NCI-H2196 (cell line): ENCODE data around the gene MGMT.

Source experiments
- DNase-seq: peaks from one replicate; lab custom pipeline; 2025; ENCODE audit not compliant: unreplicated experiment; lab: John Stamatoyannopoulos, UW

Gene MGMT

DNA sequence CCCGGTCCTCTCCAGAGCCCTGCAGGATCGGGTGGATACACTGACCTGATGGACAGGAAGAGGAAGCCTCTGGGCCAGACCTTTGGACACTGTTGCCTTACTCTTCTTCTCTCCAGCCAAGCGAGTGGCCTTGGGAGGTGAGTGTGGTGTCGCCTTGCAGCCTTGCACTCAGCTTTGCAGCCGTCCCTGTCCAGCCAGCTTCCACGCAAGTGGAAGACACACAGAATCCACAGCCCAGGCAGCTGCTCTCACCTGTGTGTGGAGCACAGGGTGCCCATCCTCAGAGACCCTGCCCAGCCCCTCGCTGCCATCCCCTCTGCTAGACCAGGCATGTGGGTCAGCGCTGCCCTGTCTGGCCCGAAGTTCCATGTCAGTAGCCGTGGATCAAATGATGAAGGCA is 258.0 kb downstream of the MGMT start:
- DNase-seq = no peak

DNA sequence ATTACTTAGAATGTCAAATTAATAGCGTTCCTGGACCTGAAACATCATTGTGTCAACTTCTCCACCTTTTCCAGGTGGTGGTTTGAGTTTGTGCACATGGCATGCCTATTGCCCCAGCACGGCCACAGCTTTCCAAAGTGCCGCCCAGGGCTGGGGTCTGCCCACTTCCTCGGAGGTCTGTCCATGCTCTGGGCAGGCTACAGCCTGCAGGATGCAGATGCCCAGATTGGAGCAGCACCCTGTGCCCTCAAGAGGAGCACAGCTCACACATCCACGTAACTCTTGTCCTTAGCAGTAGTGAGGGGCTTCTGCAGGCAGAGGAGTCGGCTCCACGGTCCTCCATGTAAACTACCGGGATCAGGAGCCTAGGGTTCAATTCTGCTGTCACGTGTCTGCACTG is 258.4 kb downstream of the MGMT start:
- DNase-seq = no peak

DNA sequence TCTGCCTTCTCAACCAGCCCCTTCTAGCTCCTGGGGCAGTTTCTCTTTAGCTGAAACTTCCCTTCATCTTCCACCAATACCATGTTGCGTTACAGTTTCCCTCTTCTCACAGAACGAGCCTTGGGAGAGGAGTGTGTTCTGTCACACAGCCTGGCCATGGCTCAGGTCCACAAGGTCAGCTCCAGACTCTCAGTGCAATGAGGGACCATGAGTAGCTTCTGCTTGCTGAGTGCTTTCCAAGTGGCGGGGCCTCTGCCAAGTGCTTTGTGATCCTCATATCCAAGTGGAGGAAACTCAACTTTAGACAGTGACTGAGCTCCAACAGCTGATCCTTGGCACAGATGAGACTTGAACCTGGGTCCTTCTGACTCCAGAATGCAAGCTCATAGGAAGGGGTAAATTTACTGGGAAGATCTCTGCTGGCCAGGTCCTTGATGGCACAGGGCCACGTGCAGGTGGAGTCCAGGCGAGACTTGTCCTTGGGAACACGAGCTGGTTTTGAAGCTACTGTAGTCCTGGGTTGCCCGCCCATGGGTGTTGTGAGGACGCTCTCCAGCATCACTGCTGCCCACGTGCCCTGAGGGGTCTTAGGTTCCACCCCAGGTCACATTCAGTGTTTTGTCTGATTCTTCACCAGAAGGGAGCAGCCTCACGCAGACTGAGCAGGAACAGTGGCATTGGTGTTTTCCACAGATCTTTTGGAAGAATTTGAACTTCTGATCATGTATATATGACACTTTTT is 259.0 kb downstream of the MGMT start:
- no peak for DNase-seq

DNA sequence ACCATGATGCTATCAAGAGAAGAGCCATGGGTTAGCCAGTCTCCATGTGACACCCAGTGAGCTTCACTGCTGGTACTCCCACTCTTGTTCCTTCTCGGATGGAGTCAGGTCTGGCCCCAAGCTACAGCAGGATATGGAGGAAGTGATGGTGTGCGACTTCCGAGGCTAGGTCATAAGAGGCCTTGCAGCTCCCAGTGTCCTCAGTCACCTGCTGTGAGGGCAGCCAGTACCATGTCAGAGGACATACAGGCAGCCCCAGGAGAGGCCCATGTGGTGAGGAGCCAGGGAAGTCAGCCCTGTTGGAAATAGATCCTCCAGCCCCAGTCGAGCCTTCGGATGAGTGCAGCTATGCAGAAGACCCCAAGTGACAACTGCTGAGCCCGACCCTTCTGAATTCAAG is 260.0 kb downstream of the MGMT start:
- no peak for DNase-seq

DNA sequence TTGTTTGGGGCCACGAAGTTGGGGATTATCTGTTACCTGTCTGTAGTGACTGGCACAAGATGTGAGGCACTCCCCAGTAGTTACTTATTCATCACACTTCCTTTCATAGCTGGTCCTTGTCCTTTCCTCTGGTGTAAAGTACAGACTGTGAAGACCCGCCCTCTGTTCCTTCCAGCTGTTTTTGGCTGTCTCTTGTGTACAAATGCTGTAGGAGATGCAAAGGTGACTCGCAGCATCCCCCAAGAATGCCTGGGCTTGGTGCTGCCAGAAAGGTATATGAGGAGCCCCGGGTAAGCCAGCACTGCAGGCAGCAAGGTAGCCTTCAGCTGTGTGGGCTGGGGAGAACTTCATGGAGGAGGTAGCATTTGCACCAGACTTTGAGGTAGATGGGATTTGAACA is 260.5 kb downstream of the MGMT start:
- DNase-seq = no peak

DNA sequence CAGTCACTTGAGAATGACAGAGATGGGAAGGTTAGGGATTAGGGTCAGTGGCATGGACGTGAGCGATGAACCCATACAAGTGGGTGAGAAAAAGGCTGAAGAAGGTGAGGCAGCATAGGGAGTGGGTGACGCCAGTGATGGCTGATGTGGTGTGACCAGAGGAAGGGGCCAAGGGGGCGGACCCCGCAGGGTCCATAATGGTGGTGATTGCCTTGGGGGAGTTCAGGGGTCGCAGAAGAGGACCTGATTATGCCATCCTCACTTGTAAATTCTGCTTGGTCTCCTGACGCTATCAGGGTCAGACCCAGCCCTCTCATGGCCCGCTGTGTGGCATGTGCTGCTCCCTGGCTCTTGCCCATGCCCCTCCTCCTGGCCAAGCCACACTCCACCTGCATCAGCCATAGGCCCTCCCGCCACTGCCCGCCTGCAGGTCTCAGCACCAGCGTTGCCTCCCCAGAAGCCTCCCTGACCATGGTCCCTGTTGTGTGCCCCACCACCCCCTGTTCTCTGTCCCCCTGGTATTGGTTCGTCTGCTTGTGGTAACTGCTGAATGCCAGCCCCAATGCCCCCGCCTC is 261.3 kb downstream of the MGMT start:
- no peak for DNase-seq

DNA sequence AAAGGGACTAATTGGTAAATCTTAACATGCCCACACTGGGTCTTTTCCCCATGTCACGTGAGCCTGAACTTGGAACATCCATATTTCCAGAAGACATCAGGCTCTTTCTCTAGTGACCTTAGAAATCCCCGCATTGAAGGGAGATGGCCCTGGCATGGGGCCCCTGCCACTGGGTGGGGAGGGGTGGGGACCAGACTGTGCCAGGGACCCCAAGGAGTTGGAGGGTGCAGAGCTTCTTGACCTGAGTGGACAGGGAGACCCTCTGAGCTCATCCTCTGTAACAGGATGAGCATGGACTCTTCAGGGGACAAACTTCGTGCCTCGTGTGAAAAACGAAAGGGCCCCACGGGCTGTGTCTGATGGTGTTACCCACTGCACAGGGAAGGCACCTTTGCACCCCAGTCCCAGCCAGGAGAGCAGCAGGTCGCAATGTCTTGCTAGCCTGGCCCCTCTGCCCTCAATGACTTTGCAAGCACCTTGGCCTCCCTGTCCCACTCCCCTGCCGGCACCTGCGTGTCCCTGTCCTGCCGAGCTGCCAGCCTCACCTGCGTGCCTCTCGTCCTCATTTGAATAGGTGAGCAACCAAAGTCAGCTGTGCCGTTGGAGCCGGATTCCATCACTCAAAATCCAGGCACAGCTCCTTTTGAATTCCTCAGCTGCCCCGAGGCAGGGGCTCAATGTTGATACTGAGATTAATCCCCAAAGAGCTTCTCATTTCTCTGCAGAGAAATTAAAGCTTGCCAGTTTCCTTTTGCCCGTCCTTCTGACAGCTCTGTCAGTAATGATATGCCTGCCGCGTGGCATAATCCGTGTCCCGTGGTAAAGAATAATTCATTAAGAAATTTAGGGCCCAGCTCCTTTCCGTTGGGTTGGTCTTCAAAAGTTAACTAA is 262.1 kb downstream of the MGMT start:
- DNase-seq = no peak

DNA sequence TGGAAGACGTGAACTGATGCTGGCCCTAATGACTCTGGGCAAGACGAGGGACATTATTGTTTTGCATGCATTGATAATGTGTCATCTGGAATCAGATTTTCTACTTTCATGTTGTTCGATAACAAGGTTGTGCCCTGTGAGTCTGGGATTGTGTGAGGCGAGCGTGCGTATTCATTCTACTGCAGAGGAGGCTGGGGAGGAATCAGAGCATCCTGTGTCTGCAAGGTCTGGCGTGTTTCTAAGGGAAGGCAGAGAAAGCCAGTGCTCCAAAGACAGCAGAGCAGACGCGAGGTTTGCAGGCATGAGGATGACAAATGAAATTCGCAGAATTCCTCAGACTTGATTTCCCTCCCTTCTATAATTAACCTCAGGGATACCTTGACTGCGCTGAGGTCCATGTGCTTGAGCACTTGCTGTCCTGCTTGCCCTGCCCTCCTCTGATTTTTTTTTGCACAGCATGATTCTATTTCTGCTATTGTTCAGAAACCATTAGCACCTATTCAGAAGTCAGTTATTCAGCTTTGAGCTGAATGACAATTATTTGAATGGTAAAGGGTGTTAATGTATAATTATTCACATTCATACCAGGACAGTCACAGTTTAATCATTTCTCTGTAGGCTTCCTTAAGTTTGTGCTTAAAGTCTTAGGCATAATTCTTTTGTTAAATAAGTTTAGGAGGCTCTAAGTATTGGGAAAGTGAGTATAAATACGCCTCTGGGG is 263.4 kb downstream of the MGMT start:
- no peak for DNase-seq

- no peak for DNase-seq
Measured at GRCh38 chr10:129730993-129731325, 263.9 kb downstream of the MGMT start.

DNA sequence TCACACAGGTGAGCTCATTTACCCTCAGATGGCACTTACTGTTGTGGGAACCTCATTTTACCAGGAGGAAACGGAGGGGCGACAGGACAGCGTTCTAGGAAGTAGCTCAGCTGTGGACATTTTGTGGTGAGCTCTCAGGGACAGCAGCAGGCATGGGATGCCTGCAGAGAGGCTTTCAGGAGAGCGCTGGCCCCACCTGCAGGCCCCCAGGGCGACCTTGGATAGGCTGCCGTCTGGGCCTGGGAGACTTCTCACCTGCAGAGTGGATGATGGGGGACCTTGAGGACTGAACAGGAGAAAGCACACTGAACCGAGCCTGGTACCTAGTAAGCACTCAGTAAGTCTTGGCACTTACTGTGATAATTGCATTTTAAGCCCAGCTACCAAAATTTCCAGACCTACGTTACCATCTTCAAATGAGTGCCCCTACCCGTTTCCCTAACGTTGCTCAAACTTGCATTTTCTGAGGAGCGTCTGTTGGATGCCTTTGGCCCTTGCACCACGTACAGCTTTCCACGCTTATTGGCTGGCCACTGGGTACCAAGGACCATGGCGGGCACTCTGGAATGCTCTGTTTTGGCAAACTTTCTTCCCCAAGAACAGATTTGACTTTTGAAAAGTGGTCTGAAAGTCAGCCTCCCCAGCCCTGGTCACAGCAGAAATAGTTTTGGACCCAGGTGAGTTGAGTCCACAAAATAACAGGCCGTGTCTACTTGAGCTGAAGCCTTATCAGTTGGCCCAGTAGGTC is 273.7 kb downstream of the MGMT start:
- no peak for DNase-seq

DNA sequence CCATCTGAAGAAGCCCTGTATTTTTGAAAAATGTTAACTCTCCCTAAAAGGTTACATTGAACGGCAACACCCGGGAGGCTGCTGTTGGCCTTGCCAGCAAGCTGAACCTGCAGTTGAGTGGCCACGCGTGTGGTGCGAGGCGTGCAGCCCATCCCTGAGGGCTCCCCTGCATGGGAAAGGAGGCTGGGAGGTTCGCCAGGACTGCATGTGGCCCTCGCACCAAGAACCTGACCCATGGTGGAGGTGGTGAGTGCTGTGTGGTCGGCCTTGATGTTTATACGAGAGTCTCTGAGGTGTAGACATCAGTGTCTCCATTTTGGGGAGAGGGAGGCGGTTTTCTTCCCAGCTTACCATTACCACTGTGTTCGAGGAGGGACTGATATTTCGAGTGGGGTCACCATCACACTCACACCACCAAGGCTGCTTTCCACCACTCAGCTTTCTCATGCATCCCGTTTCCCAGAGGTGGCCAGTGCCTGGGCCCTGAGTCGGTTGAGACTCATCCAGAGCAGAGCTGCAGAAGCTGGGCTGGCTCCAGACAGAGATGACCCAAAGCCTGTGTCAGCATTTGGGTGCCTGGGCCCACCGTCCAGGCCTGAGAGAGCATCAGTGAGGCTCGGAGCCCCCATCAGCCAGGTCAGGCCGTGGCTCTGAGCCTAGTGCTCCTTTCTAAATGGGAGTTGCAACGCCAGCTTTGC is 274.4 kb downstream of the MGMT start:
- no peak for DNase-seq

GRCh38 chr10:129741978-129742741 is 275.1 kb downstream of the MGMT start:
- no peak for DNase-seq

- no peak for DNase-seq
Measured at GRCh38 chr10:129742742-129743550, 275.9 kb downstream of the MGMT start.

DNA sequence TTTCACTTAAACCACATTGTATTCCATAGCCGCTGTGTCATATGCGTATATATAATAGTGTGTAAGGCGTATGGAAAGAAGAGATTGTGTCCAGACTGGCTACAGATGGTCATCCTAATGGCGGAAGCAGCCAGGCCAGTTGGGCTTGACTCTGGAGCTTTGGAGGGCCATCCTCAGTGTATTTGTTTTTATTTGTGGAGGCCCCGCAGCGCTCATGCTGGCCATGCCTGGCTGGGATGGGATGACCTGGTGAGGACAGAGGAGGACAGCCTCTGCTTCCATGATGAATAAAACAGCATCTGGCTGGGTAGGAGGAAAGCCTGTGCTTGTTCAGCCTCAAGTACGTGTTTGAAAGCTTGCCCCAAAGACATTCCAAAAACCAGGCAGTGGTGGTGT is 276.7 kb downstream of the MGMT start:
- DNase-seq = no peak

- DNase-seq = no peak
Measured at GRCh38 chr10:129744134-129745111, 277.4 kb downstream of the MGMT start.

GRCh38 chr10:129745186-129745750 is 278.2 kb downstream of the MGMT start:
- DNase-seq = no peak
